Placental pericyte (primary cell): ENCODE data around the gene ZNF778. TPM values are rescaled to one million over a fixed set of nuclear protein-coding genes. Genes with fewer than 3 reads are reported as not detected.

Experiments used
- total RNA-seq: library from RNA; depleted of rRNA; stranded (reverse); fragments of >200 nt; gene quantifications from 2 replicates; pipeline ENCODE4 v1.2.3, GENCODE V29; 2012

The ZNF778 gene
- 8.3 and 10.3 TPM in 2 replicates for total RNA-seq

DNA sequence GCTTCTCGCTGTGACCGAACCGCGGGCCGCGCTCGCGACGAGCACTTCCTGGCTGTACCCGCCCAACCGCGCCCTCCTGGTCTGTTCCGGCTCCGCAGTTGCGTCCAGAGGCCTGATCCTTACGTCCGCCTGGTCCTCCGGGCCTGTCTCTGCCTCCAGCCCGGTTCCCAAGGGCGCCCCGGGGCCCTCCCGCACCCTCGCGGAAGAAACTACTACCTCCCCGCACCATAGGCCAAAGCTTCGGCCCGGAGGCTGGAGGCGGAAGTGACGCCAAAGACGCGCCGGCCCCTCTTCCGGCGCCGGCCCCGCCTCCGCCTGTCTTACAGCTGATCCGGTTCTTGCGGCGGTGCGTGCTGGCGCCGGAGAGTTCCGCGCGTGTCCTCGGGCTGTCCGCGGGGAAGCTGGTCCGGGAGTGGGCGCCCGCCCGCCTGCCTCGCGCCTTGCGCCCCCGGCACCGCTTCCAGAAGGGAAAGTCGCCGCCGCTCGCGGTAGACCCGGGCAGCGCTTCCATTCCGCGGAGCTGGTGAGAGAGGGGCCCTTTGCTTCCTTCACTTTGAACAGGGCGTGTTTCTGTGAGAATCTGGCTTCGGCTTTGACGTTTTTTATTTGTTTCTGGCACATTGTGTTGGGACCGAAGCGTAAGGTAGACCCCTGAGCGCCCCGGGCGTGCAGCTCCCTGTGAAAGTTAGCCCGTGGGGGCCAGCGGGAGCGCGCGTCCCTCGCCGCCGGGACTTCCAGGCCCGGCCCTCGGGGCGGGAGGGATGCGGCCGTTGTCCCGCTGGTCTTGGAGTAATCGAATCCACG is at the start of gene ZNF778:
Gene ZNF778, plus strand, starts transcription at position 316 of the 804 bp plus-strand sequence. CDS start 3,425 bp downstream, outside the sequence.

GRCh38 chr16:89171216-89172170 is 46.0 kb upstream of the ZNF778 start, which contains the start of gene CDH15:
Gene CDH15 (plus strand): TSS chr16:89171748. CDS start chr16:89171832, 84 bp downstream.

DNA sequence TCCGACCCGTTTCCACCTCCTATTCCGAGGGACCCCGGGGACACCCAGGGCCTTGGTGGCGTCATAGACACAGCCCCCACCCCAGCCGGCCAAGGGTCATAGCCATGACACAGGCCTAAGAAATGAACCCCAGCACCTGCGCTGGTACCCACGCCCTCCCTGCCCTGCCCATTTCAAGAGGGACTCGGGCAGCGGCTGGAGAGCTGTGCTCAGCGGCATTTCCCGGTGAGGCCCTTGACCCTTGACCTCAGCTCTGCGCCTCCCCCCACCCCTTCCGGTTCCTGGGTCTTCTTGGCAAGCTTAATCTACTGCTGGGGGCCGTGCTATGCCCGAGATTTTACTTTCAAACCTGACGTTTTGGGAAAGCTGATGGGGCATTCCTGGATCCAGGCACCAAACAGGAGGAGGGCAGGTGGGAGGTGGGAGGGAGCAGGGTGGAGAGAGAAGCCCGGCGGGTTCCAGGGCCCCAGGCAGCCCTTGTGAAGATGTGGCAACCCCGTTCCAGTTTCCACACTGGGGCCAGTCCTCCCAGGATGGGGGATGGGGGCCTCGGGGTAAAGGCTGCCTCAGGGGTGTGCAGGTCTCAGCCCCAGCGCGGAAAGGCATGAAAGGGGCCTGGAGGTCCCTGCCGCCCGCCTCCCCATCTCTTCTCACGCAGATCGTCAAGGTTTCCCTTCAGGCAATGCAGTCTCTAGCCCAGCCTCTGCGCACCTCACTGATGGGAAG is 17.2 kb upstream of the ZNF778 start, which contains the start of gene SLC22A31:
Gene SLC22A31, minus strand, starts transcription at position 414 of the 726 bp plus-strand sequence. Its CDS starts 36 bp downstream, at position 378.

Other genes with a start within 250 kb of the ZNF778 start
- gene CBFA2T3, start 240.5 kb upstream of the ZNF778 start, total RNA-seq = not detected in 2 replicates
- 23.0 and 25.9 TPM in 2 replicates for gene ACSF3, start 123.9 kb upstream of the ZNF778 start, total RNA-seq
- gene CDH15, start 46.0 kb upstream of the ZNF778 start, total RNA-seq = 0.14 and 0.66 TPM in 2 replicates
- gene SLC22A31, start 17.2 kb upstream of the ZNF778 start, total RNA-seq = 0.57 and 2.2 TPM in 2 replicates